ENCODE results near the gene FKBP4.

Gene FKBP4

DNA sequence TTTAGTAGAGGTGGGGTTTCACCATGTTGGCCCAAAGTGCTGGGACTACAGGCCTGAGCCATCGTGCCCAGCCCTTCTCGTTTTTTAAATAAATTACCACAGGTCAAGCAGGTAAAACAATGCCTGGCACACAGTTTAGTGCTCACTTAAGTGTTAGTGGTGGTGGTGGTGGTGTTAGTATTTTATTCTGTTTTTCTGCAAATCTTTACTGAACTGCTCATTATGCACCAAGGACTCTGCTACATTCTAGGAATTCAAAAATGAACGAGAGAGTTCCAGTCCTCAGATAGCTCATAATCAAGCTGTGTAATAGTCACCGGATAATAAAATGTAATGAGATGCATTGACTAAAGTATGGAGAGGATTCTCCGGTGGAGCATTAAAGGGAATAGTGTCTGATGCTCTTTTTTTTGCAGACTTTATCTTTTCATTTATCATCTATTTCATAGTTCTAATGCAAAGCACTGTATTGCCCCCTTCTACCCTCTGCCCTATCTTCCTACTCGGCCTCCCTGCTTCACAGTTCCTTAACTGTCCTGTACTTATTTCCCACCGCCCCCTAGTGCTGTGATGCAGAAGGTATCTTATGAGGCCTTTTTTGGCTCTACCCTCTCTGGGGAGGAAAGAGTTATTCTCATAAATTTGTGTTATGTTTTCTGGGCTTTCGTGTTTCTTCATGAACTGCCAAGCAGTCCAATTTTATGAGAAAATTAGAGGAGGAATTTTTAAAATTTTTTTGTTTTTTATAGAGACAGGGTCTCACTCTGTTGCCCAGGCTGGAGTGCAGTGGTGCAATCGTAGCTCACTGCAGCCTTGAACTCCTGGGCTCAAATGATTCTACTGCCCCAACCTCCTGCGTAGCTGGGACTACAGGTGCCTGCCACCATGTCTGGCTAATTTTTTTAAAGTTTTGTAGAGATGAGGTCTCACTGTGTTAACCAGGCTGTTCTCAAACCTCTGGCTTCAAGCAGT is 18.7 kb downstream of the FKBP4 start:
- DNase-seq, result peak; percentile 63

GRCh38 chr12:2819810-2820209 is 25.0 kb downstream of the FKBP4 start:
- no peak for DNase-seq

GRCh38 chr12:2820432-2820831 is 25.7 kb downstream of the FKBP4 start:
- no peak for DNase-seq

- DNase-seq, result no peak
These were observed 28.7 kb downstream of the FKBP4 start for GRCh38 chr12:2823483-2823882.

DNA sequence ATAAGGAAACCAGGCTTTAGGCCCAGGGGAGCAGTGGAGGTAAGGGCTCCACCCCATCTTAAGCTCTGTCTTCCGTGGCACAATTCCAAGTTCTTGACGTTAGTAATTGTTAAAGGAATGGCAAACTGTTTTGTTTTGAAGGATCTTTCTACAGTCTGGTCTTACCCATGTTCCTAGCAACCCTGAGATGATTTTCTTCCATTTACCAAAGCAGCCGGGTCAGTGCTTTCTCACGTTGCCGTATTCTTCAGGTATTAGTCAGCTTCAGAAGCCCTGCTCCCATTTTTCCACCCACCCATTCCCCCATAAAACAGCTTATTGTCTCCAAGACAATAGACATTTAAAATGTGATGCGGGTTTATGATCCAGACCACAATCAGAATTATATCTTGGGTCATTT is 29.8 kb downstream of the FKBP4 start:
- no peak for DNase-seq

- DNase-seq, result no peak
These were observed 30.4 kb downstream of the FKBP4 start for GRCh38 chr12:2825132-2825531.

DNA sequence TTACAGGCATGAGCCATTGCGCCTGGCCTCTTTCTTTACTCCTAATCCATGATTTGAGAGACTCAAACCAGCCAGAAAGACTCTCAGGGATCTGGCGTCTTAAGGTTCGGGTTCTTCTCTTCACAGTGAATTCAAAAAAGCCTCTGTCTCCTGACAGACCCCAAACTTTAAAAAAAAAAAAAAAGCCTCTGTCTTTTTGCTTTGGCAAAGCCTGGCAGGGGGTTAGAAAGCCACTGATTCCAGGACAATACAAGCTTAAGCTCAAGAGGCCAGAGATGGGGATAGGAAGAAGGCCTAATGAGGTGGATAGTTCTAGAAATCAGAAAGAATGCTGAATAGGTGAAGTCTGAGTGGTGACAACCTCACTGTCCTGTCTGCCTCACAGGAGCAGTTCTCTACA is 31.3 kb downstream of the FKBP4 start:
- no peak for DNase-seq

DNA sequence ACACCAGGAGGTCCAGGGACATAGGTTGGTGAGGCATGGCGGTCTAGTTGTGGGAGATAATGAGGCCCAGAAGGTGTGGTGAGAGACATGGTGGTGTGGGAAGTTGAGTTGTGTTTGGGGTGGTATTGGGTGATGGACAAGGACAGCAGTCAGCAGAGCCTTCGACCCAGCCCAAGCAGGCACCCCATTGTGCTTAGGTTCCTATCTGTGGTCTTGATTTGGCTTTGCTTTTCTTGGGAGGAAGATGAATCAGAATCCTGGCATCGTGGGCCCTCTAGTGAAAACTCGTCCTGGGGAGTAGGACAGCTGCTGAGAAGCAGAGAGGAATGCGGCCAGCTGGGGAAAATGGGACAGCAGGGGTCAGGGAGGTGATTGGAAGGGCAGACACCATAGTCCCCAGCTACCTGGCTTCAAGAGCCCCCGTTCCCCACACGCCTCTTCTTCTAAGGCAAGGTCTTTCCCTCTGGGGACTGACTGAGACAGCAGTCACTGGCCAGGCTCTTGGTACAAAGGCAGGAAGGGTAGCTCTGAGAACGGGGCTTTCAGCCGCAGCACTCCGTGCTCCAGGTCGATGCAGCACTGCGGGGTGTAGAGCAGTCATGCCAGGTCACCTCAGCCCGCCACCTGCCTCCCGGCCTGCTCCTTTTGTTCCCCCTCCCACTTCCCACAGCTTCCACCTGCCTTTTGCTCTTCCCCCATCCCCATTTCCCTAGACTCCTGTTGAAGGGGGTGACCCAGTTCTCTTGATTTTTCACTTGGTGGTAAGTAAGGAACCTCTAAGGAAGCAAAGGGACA is 32.1 kb downstream of the FKBP4 start:
- DNase-seq, result no peak

GRCh38 chr12:2829275-2829674 is 34.5 kb downstream of the FKBP4 start:
- DNase-seq, result no peak

GRCh38 chr12:2832550-2833127 is 37.9 kb downstream of the FKBP4 start:
- DNase-seq, result no peak

DNA sequence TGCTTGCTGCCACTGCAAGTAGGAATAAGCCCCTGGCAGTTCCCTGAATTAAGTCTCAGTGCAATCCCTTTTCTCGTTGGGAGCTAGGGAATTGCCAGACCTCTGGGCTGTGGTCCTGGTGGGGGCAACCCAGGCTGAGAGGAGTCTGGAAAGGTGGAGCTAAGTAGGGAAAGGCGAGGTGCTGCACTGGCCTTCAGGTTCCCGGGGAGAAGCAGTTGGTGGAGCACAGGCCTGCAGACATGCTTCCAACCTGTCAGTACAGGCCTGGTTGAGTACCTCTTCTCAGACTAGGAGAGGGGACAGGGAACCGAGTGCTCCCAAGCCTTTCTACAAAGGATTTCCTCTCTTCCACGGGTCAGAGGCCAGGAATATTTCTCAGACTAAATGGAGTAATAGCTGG is 38.6 kb downstream of the FKBP4 start:
- no peak for DNase-seq

- no peak for DNase-seq
These were observed 39.0 kb downstream of the FKBP4 start for GRCh38 chr12:2833810-2834209.

- no peak for DNase-seq
These were observed 40.1 kb downstream of the FKBP4 start, which contains the start of gene NRIP2 for GRCh38 chr12:2834581-2835491. Gene NRIP2 (minus strand): TSS chr12:2835035. CDS start chr12:2834983, 52 bp downstream.

GRCh38 chr12:2835691-2836403 is 41.1 kb downstream of the FKBP4 start:
- no peak for DNase-seq

DNA sequence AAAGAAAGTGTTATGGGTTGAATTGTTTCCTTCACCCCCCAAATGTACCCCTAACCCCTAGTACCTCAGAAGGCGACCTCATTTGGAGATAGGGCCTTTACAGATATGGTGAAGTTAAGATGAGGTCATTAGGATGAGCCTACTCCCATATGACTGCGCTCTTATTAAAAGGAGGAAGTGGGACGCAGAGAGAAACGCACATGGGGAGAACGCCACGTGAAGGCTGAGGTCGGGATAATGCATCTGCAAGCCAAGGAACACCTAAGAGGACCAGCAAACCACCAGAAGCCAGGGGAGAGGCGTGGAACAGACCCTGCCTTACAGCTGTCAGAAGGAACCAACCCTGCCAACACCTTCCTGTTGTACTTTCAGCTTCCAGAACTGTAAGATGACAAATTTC is 41.8 kb downstream of the FKBP4 start:
- DNase-seq, result no peak

DNA sequence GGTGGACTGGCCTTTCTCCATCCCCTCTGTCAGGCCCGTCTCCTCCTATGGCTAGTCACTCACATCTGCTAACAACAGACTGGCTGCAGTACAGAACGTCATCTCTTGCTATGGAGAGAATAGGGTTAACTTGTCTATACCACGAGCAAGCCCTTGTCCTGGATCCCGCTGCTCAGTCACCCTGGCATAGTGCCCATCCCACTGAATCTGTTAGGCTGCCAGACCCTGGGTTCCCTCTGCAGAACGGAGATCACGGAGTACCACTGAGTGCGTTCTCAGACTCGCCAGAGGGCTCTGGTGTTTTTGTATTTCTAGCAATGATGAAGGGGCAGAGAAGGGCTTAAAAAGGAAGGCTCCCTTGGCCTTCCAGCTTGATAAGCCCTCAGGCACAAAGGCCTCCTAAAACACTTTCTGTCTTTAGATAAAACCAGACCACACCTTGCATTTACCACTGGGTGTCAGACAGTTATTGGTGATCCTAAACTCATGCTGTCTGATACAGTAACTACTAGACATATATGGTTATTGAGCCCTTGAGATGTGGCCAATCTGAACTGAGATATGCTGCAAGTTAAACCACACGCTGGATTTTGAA is 46.4 kb downstream of the FKBP4 start:
- no peak for DNase-seq

DNA sequence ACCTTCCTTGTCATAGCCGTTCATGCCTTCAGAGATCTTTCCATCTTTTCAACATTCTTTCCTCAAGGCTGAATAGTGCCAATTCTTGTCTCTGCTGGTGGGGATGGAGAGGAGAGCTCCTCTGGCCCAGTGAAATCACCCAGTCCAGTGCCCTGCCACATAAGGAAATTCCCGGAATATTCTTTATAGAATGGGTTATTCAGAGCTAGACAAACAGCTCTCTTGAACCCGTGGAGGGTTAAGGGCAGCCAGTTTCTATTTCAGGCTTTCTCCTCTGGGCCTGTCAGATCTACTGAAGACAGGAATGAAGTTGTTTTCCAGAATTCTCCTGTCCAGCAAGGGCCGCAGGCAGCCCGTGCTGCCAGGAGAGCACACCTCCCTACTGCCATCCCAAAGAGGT is 48.2 kb downstream of the FKBP4 start:
- DNase-seq, result no peak

DNA sequence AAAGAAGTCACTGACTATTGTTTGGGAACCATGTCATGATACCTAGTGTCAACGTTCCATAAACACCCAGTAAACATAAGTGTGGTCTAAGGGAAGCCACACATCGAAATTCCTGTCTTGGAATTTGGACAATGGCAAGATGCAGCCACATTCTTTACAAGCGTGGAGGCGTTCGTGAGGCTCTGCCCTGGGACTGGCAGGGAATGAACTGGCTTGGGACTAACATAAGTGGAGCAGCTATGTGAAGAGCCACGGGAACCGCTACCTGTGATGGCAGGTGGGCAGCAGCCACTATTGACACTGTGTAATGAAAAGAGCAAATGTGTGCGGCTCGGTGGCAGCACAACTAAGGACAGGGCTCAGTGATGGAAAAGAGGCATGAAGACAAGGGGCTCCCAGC is 50.0 kb downstream of the FKBP4 start:
- DNase-seq, result no peak

DNA sequence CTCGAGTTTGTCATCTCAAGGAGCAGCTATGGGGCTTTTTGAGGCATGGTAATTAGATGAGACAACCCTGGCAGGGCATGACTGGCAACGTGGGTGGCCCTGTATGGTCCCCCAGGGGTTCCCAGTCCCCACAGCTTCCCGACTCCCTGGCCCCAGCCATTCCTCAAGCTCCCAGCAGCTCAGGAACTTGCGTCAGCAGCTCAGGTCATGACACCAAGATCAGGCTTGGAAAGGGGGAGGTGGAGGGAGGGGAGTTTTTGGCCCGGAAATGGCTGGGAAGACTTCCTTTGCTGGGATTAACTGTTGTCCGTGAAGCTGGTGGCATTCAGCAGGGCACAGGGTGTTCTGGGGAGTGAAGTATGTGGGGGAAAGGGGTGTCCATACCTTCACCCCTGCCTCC is 50.5 kb downstream of the FKBP4 start:
- no peak for DNase-seq

DNA sequence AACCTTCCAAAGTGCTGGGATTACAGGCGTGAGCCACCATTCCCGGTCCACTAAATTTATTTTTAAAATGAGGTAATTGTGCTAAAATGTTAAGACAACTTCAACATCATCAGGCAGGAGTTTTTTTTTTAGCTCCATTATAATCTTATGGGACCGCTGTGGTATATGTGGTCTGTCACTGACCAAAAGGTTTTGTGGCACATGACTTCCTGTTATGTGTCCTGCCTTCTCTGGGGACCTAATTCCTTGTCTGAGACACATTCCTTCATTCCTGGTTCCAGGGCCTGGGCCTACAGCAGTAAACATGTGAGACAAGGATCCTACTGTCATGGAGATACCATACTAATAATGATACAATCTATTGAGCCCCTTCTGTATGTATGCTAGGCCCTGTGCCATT is 57.2 kb downstream of the FKBP4 start:
- no peak for DNase-seq

DNA sequence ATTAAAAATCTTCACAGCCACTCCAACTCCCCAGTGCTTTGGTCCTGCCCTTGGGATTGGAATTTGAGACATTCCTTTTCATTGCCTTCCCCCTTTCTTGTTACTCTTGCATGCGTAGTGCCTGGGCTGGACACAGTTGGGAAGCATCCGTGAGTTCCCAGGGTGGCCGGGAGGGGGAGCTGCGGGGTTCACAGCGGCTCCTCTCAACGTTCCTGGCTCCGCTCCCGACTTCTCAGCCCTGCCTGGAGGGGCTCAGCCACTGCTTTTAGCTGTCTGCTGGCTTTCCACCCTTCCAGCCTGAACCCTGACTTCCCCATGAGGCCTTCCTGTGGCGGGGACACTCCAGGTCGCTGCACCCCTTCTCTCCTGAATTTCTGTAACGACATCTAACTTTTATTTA is 58.9 kb downstream of the FKBP4 start:
- DNase-seq, result peak; percentile 30

Measured in CD4-positive, alpha-beta T cell treated with Interleukin-12 subunit alpha and Interleukin-12 subunit beta, for 1 hour (primary cell).